ENCODE measurements around the gene FBXO46. TPM values are rescaled to one million over a fixed set of nuclear protein-coding genes. Genes with fewer than 3 reads are reported as not detected.

FBXO46 gene
- total and polyA plus RNA-seq, 2 of the 13 experiments (the other 11 are each of a cell fraction or from before 2014, with no cell fraction given): 6.2 to 6.4 TPM

- TF ChIP-seq ETS1 (CRISPR knock-in tag; IDR thresholded peaks at IDR 0.05): no peak; the same call in 1 of the 2 replicates
- TF ChIP-seq MED1 (CRISPR knock-in tag; IDR thresholded peaks at IDR 0.05): peak; percentile 58
- no peak for TF ChIP-seq CERS6 (CRISPR knock-in tag; IDR thresholded peaks at IDR 0.05)
- no peak for TF ChIP-seq ZNF205 (CRISPR knock-in tag; IDR thresholded peaks at IDR 0.05)
- TF ChIP-seq ZNF839 (CRISPR knock-in tag; IDR thresholded peaks at IDR 0.05; ENCODE audit: borderline replicate concordance): no peak
- no peak for TF ChIP-seq KAT8 (CRISPR knock-in tag; IDR thresholded peaks at IDR 0.05)
- TF ChIP-seq NFE2L1 (CRISPR knock-in tag; IDR thresholded peaks at IDR 0.05; ENCODE audit: borderline replicate concordance): no peak
- no peak; the same call in 1 of the 2 replicates for TF ChIP-seq MIER3 (CRISPR knock-in tag; IDR thresholded peaks at IDR 0.05; ENCODE audit: borderline replicate concordance)
- TF ChIP-seq SOX5 (CRISPR knock-in tag; IDR thresholded peaks at IDR 0.05; ENCODE audit: borderline replicate concordance): no peak; the same call in 1 of the 2 replicates
- no peak for TF ChIP-seq ZNF20 (CRISPR knock-in tag; IDR thresholded peaks at IDR 0.05)
- TF ChIP-seq ZBTB1 (CRISPR knock-in tag; IDR thresholded peaks at IDR 0.05; ENCODE audit: borderline replicate concordance): no peak
- TF ChIP-seq PRDM4 (CRISPR knock-in tag; IDR thresholded peaks at IDR 0.05; ENCODE audit: borderline replicate concordance): no peak
- TF ChIP-seq ZNF335 (CRISPR knock-in tag; IDR thresholded peaks at IDR 0.05): peak; percentile 43; the same call in 1 of the 2 replicates
- no peak for TF ChIP-seq REL (CRISPR knock-in tag; conservative IDR thresholded peaks at IDR 0.05)
- TF ChIP-seq PAF1 (CRISPR knock-in tag; IDR thresholded peaks at IDR 0.05): no peak
- TF ChIP-seq ZNF672 (CRISPR knock-in tag; IDR thresholded peaks at IDR 0.05): no peak
- TF ChIP-seq ZSCAN21 (CRISPR knock-in tag; IDR thresholded peaks at IDR 0.05; ENCODE audit: borderline replicate concordance): peak; percentile 40; the same call in 1 of the 2 replicates
- TF ChIP-seq SMYD3 (CRISPR knock-in tag; IDR thresholded peaks at IDR 0.05): no peak
- TF ChIP-seq ZNF879 (CRISPR knock-in tag; IDR thresholded peaks at IDR 0.05): no peak
- no peak for TF ChIP-seq CENPT (CRISPR knock-in tag; IDR thresholded peaks at IDR 0.05; ENCODE audit: low read depth)
- TF ChIP-seq TSC22D2 (CRISPR knock-in tag; IDR thresholded peaks at IDR 0.05; ENCODE audit: borderline replicate concordance): peak; percentile 38; the same call in 1 of the 2 replicates
- TF ChIP-seq ZNF232 (CRISPR knock-in tag; IDR thresholded peaks at IDR 0.05; ENCODE audit: borderline replicate concordance): no peak
- 0 out of 2 replicates have a peak, but pooled peaks have one; percentile 28 for TF ChIP-seq DRAP1 (CRISPR knock-in tag; IDR thresholded peaks at IDR 0.05)
- TF ChIP-seq, protein P1, sequence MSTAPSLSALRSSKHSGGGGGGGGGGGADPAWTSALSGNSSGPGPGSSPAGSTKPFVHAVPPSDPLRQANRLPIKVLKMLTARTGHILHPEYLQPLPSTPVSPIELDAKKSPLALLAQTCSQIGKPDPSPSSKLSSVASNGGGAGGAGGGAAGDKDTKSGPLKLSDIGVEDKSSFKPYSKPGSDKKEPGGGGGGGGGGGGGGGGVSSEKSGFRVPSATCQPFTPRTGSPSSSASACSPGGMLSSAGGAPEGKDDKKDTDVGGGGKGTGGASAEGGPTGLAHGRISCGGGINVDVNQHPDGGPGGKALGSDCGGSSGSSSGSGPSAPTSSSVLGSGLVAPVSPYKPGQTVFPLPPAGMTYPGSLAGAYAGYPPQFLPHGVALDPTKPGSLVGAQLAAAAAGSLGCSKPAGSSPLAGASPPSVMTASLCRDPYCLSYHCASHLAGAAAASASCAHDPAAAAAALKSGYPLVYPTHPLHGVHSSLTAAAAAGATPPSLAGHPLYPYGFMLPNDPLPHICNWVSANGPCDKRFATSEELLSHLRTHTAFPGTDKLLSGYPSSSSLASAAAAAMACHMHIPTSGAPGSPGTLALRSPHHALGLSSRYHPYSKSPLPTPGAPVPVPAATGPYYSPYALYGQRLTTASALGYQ (CRISPR knock-in tag; IDR thresholded peaks at IDR 0.05): peak; percentile 37; the same call in 1 of the 2 replicates
These were observed 37.4 kb upstream of the FBXO46 start (continued) for GRCh38 chr19:45767881-45768654.
